Superior temporal gyrus (tissue), 1 donor: ENCODE measurements around the gene SKIC2.
"Not testable (repeated sequence)": the region's sequence is repeated elsewhere in the genome, so short reads cannot be mapped to it uniquely, and the experiment has no call there.

ENCODE experiments used
- DNase-seq: peaks from one replicate; pipeline ENCODE4 v3.0.0-alpha.2; 2016; ENCODE audit errors: extremely low spot score

The SKIC2 gene

DNA sequence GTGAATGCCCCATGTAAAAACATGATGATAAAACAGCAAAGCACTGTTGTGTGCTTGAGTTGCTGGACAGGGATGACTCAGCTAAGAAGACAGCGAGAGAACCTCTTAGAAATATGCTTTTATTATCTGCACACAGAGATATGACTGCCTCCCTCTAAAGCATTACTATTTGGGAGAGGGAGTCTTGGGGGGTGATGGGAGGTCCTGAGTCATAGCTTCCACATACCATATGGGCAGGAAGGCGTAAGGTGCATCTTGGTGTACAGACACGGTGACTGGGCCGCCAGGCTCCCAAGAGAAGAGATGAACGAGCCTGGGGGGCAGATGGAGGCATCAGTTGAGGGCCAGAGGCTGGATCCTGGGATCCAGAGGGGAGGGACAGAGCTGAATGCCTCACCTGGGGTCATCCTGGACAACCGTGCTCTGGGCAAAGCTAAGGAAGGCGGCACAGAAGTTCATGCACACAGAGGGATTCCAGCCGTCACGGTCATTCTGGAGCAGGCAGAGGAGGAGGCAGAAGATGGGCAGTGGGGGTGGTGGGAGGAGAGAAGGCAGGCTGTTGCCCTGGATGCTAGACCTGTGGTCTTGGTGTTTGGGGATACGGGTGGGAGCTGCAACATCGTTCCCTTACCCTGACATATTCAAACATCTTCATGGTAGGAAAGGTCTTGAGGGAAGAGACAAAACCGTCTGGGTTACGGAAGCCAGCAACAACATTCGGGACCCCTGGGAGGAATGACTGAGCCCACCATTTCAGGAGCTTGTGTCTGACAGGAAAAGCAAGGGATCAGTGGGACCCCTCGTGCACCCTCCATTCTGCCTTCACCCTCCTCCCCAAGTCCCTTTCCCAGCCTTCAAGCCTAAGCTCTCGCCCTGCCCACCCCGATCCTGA lies 11.0 kb downstream of the SKIC2 start:
- no peak for DNase-seq

DNA sequence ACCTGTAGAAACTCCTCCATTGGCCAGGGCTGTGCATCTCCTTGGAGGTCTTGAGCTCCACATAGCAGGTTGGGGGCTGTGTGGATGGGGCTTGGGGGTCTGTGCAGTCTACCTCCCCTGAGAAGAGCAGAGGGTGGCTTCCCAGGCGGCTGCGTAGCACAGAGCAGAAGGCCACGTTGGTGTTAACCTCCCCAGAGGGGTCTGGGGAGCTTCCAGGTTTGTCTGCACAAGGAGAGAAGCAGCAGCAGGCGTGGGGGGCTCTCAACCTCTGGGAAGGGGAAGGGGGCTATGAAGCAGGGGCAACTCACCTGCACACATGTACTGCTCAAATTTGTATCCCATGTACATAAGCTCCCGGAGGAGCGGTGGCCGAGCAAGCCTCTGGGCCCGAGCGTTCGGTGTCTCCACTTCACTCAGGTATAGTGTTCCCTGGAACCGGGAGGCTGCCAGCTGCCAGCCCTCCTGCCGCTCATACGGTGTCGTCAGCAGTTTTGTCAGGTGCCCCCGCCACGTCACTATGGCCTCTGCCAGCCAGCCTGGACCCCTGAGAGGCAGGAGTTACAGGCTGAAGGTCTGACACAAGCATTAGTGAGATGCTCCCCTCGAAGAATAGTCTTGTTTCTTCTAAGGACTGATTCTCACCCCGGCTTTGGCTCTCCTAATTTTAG lies 11.8 kb downstream of the SKIC2 start:
- no peak for DNase-seq

DNA sequence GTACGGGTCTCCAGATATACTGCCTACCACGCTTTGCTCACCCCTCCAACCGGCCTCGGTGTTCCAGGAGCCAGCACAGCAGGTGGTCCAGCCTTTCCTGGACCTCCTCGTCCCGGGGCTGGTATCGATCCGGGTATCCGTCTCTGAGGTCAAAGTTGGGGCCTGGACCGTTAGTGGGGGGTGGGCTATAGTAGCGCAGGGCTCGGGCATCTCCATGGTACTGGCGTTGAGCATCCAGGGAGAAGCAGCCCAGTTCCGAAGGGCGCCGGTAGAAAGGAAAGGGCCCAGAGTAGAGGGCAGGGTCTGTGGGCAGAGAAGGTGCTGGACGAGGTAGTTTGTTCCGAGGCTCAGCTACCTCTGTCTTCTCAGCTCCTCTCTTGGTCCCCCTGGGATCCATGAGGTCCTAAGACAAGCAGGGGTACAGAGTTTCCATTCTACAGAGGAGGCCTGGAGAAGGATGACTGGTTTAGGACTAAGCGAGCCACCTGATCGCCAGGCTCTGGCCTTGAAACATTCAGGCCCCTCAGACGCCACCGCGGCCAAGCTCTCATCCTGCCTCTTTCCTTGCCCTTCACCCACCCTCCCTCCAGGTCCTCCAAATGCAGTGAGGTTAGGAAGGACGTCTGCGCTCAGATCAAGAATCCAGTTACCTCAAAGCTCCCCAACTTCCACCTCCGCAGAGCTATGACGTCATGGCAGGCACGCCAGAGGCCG lies 12.5 kb downstream of the SKIC2 start:
- no peak for DNase-seq

DNA sequence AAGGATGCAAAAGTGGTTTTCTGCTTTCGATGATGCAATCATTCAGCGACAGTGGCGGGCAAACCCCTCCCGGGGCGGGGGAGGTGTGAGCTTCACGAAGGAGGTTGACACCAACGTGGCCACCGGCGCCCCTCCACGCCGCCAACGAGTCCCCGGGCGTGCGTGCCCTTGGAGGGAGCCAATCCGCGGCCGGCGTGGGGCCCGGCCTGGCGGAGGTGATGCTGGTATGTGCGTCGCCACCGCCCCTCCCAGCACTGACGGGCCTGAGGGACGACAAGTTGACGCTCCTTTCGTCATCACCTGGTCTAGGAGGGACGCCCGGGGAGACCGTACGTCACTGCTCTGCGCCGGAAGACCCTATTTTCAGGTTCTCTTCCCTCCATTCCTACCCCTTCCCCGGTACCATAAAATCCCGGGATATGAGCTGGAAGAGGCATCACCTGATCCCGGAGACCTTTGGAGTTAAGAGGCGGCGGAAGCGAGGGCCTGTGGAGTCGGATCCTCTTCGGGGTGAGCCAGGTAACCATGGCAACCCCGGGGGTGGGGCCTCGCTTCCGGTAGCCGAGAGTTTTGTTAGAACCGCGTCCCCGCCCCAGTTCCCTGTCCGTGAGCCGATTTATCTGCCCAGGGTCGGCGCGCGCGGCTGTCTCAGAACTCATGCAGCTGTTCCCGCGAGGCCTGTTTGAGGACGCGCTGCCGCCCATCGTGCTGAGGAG lies 13.2 kb downstream of the SKIC2 start, which contains the start of gene DXO:
Gene DXO, minus strand, starts transcription at position 146 of the 716 bp plus-strand sequence. CDS start 463 bp downstream, outside the sequence.
- DNase-seq, result peak; percentile 98

DNA sequence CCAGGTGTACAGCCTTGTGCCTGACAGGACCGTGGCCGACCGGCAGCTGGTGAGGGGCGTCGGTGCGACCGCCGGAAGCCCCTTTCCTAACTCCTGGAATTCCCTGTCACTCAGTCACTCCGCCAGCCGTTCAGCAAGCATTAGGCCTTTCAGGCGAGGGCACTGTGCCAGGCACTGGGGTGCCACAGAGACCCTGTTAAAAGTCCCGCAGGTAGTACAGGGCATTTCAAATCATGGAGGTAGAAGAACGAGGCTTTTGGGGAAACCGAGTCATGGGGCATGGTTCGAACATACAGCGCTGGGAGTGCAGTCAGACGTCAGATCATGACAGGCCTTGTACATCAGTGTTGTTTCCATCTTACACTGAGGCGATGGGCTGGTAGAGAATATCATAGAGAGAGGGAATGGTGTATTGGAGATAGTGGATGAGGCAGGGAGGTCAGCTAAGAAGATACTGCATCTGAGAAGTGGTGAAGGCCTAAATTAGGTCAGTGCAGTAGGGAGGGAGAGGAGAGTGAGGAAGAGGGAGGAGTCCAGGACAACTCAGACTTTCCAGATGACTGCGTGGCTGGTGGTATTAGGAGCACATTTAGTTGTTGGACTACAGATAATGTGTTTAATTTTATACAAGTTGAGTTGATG lies 13.9 kb downstream of the SKIC2 start:
- DNase-seq, result no peak

DNA sequence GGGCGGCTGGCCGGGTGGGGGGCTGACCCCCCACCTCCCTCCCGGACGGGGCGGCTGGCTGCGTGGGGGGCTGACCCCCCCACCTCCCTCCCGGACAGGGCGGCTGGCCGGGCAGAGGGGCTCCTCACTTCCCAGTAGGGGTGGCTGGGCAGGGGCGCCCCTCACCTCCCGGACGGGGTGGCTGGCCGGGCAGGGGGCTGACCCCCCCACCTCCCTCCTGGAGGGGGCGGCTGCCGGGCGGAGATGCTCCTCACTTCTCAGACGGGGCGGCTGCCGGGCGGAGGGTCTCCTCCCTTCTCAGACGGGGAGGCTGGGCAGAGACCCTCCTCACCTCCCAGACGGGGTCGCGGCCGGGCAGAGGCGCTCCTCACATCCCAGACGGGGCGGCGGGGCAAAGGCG lies 17.1 kb downstream of the SKIC2 start:
- not testable (repeated sequence) for DNase-seq

DNA sequence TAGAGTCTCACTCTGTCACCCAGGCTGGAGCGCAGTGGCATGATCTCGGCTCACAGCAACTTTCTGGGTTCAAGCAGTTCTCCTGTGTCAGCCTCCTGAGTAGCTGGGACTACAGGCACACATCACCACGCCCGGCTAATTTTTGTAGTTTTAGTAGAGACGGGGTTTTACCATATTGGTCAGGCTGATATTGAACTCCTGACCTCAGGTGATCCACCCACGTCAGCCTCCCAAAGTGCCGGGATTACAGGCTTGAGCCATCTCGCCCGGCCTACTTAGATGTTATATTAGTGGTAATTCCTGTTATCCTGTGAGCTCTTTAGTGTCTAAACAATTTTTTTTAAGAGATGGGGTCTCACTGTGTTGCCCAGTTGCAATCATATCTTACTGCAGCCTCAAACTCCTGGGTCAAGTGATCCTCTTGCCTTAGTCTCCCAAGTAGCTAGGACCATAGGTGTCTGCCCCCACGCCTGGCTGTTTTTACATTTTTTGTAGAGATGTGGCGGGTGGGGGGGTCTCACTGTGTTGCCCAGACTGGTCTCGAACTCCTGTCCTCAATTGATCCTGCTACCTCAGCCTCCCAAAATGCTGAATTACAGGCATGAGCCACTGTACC lies 18.9 kb downstream of the SKIC2 start:
- no peak for DNase-seq

DNA sequence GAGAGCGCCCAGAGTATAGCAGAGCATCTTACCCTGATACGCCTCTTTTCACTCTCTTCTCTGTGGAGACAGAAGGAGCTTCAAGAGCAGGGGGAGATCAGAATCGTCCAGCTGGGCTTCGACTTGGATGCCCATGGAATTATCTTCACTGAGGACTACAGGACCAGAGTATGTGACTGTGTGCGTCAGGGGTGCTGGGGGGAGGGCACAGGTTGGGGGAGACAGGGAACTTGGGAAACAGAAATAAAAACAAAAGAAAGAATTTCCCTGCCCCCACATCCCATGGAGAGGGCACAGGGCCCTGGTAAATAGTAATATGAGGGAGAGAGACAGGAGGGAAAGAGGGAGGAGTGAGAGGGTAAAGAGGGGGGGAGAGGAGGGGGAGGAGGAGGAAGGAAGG lies 19.9 kb downstream of the SKIC2 start:
- DNase-seq, result no peak

DNA sequence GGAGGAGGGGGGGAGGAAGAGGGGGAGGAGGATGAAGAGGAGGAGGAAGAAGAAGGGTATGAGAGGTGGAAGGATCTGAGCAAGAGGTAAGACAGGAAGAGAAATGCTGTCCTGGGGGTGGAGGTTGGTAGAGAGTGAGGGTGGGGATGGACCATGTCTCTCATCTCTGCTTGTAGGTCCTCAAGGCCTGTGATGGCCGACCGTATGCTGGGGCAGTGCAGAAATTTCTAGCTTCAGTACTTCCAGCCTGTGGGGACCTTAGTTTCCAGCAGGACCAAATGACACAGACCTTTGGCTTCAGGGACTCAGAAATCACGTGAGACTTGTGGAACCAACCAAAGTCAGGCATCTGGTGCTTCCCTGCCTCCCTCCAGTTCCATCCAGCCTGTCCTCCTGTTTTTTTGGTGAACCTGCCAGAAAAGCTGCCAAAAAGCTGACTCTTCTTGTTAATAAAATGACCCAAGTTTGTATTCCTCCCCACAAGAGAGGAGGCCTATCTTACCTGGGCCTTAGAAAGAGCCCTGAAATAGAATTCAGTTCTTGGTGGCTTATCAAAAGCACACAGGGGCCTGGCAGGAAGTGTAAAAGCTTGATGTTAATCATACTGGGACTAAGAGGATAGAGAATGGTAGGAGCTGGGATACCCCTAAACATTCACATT lies 20.4 kb downstream of the SKIC2 start:
- DNase-seq, result no peak

DNA sequence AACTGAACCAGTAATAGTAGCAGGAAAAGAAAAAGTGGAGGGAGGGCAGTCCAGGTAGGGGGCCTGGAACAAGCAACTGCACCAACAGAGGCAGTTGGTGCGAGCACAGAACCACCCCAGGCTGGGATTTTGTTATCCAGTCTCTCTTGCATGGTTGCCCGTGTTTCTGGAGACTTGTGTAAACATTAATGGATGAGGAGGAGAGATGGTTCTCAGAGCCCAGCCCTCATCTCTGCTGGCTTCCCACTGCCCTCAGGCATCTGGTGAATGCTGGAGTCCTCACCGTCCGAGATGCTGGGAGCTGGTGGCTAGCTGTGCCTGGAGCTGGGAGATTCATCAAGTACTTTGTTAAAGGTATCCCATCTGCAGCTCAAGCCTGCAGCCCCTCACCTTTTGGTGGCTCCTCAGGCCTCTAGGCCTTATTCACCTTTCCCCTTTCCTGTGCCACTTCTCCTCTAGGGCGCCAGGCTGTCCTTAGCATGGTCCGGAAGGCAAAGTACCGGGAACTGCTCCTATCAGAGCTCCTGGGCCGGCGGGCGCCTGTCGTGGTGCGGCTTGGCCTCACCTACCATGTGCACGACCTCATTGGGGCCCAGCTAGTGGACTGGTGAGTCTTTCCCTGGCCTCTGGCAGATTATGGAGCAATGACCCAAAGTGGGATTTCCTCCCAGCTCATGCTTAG lies 21.4 kb downstream of the SKIC2 start:
- DNase-seq, result not testable (repeated sequence)

DNA sequence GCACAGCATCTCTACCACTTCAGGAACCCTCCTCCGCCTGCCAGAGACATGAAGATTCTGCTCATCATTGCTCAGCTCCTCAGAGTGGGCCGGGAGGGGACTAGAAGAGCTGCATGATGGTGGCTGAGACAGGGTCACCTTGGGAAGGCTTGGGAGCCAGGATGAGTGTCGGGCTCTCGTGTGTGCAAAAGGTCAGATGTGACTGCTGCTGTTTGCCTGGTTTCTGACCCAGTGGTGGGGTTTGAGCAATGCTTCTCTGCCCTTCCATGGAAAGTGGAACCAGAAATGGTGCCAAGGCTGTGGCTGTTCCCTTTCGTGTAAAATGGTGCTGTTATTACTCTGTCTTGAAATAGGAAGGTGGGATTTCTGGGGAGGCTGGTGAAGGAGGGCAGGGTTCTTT lies 22.0 kb downstream of the SKIC2 start:
- not testable (repeated sequence) for DNase-seq

DNA sequence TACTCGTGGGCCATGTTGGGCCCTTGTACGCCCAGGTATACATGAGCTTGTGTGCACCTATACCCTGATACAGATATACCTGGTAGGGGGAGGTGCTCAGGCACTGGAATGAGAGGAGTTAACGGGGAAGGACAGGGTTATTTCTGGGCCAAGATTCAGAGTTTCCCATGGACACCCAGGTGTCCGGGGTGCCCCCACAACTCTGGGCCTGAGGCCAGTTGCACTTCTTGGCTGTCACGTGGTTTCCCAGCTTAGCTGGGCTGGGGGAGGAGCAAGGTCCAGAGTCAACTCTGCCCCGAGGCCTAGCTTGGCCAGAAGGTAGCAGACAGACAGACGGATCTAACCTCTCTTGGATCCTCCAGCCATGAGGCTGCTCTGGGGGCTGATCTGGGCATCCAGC lies 22.8 kb downstream of the SKIC2 start, which contains the start of gene C4A:
Gene C4A, plus strand, starts transcription at position 314 of the 400 bp plus-strand sequence. Its CDS starts 51 bp downstream, at position 365.
- DNase-seq, result not testable (repeated sequence)

DNA sequence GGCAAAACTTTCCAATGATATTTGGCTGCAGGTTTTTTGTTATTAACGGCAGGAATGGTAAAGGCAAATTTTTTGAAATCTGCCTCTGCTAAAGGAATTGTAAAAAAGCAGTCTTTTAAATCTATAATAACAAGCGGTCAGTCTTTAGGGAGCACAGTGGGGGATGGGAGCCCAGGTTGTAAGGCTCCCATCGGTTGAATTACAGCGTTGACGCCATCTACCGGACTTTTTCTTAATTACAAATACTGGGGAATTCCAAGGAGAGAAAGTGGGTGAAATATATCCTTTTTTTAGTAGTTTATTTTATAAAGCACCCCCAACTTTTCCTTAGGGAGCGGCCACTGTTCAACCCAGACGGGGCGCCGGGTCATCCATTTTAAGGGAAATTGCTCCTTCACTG lies 30.4 kb downstream of the SKIC2 start:
- DNase-seq, result not testable (repeated sequence)

DNA sequence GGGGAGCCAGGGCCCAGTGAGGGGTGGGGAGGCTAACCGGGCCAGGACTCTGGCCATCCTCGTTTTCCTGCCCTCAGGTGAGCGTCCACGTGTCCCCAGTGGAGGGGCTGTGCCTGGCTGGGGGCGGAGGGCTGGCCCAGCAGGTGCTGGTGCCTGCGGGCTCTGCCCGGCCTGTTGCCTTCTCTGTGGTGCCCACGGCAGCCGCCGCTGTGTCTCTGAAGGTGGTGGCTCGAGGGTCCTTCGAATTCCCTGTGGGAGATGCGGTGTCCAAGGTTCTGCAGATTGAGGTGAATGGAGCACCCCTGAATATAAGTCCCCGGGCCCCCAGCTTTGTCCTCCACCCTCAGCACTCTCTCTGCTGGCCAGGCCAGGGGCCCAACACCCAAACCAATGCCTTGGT lies 35.4 kb downstream of the SKIC2 start:
- DNase-seq, result not testable (repeated sequence)

DNA sequence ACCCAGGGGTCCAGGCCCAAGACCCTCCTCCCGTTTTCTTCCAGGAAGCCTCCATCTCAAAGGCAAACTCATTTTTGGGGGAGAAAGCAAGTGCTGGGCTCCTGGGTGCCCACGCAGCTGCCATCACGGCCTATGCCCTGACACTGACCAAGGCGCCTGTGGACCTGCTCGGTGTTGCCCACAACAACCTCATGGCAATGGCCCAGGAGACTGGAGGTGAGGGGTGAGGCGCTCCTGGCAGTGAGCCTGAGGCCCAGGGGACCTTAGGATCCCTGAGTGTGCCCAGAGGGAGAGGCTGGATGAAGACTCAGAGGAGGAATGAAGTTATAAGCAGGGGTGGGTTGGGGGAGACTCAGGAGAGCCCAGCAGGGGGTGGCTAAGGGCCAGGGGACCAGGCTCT lies 37.4 kb downstream of the SKIC2 start:
- DNase-seq, result not testable (repeated sequence)

DNA sequence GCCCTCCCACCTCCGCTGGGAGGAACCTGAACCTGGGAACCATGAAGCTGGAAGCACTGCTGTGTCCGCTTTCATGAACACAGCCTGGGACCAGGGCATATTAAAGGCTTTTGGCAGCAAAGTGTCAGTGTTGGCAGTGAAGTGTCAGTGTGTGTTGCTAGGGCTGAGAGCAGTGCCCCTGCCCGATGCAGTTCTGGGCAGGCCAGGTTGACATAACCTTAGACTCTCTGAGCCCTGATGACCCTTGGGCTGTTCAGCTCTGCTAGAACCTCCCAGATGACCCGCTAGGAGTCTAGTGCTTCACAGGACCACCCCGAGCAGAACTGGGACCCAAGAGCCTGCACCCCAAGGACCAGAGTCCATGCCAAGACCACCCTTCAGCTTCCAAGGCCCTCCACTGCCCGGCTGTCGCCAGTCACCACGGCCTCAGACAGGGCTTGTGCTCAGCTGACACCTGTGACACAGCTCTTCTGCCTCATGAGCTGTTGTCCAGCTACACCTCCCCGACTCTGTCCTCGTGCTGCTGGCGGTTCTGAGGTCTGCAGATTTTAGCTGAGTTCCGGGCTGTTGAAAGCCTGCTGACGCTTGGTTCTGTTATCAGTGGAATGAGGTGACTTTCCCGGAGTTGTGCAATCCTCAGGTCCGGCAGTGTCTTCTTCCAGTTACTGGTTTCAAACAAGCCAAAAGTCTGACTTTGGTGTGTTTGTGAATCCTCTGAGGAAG lies 43.7 kb downstream of the SKIC2 start:
- not testable (repeated sequence) for DNase-seq

DNA sequence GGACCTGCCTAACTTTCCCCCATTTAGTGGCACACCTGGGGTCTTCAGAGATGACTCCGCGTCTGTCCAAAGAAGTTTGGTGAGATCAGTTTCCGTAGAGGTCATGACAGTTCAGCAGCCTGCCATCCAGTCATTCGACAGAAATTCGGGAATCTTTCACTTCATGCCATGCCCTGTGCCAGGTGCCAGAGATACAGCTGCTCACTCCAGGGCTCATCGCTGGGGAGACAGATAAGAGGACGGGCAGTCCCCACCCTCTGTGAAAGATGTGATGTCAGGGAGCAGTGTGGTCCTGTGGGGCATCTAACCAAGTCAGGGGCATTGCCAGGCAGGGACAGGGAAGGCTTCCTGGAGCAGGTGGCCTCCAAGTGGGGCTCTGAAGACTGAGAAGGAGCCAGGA lies 44.3 kb downstream of the SKIC2 start:
- not testable (repeated sequence) for DNase-seq

DNA sequence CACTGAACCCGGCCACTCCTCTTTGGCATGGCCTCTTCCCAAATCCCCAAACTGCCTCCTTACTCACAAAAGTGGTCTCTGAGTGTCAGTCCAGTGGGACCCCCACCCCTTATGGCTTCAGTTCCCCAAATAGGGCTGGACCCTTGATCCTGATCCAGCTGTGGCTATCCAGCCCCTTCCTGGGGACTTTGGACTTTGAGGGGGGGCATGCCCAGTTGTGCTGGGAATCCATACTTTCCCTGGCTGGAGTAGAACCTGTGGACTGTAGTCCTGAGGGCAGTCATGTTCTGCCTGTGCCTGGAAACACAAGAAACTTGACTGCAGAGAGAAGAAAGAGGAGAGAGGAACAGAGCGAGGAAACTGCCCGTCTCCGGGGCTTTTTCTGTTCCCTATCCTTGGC lies 45.4 kb downstream of the SKIC2 start:
- DNase-seq, result not testable (repeated sequence)
